IMR-90 (cell line): Measurements from ENCODE around the gene ST3GAL3. TPM values are rescaled to one million over a fixed set of nuclear protein-coding genes. Genes with fewer than 3 reads are reported as not detected.

Source experiments
- ATAC-seq: fragments of 200-7000 bp; cut with Tn5 transposase; 2 replicates; pipeline ENCODE4 v1.9.1; 2020; ENCODE audit warnings: low read depth, mild to moderate bottlenecking, moderate library complexity
- BruUV-seq: library from RNA; stranded (reverse); fragments of 400-500 nt; replicated peaks from 2 replicates; lab custom pipeline; 2021; lab: Mats Ljungman, UMichigan
- CTCF ChIA-PET: fragments of 300-600 bp; formaldehyde crosslinking; extraction: SDS; loops from one replicate; lab custom pipeline; 2021; ENCODE audit warnings: antibody characterized with exemption; lab: Yijun Ruan, JAX
- POLR2A ChIA-PET: fragments of 300-600 bp; sonication (Branson Sonifier 250); formaldehyde crosslinking; loops from one replicate; lab custom pipeline; 2022; ENCODE audit warnings: antibody characterized with exemption; ENCODE audit not compliant: unreplicated experiment; lab: Charles Lee
- DNase-seq: peaks from one replicate; pipeline ENCODE4 v3.0.0; 2013
- H2AFZ ChIP-seq: replicated peaks from 2 replicates; pipeline ENCODE3; 2013; ENCODE audit warnings: low read length, mild to moderate bottlenecking; ENCODE audit not compliant: poor library complexity
- H2AK5ac ChIP-seq: 2 replicates; pipeline ENCODE4 v1.6.1; 2013; ENCODE audit warnings: low read depth, low read length, inconsistent platforms
- H2AK9ac ChIP-seq: replicated peaks from 2 replicates; pipeline ENCODE3; 2013; ENCODE audit warnings: mild to moderate bottlenecking, low read depth, low read length, moderate library complexity; ENCODE audit not compliant: poor library complexity
- H2BK120ac ChIP-seq: 2 replicates; pipeline ENCODE4 v1.6.1; 2013; ENCODE audit warnings: low read depth, low read length, inconsistent platforms
- H2BK15ac ChIP-seq: 3 replicates; pipeline ENCODE4 v1.6.1; 2013; ENCODE audit warnings: low read depth, low read length, inconsistent platforms
- H2BK20ac ChIP-seq: 2 replicates; pipeline ENCODE4 v1.6.1; 2013; ENCODE audit warnings: low read depth, mild to moderate bottlenecking, inconsistent platforms, low read length, moderate library complexity
- H2BK5ac ChIP-seq: 2 replicates; pipeline ENCODE4 v1.6.1; 2013; ENCODE audit warnings: mild to moderate bottlenecking, low read depth, low read length, inconsistent platforms; ENCODE audit not compliant: poor library complexity, severe bottlenecking
- H3K14ac ChIP-seq: replicated peaks from 2 replicates; pipeline ENCODE4 v1.6.1; 2013; ENCODE audit warnings: low read depth, low read length, inconsistent platforms
- H3K18ac ChIP-seq: 2 replicates; pipeline ENCODE4 v1.6.1; 2013; ENCODE audit warnings: low read depth, low read length, control low read depth
- H3K23ac ChIP-seq: 2 replicates; pipeline ENCODE4 v1.6.1; 2013; ENCODE audit warnings: low read depth, low read length, inconsistent platforms
- H3K27ac ChIP-seq: 2 replicates; pipeline ENCODE4 v1.5.1; 2013; ENCODE audit warnings: mild to moderate bottlenecking, control low read depth, low read length; ENCODE audit not compliant: insufficient read depth
- H3K27me3 ChIP-seq: 2 replicates; pipeline ENCODE4 v1.6.1; 2013; ENCODE audit warnings: low read length; ENCODE audit not compliant: control insufficient read depth, insufficient read depth
- H3K36me3 ChIP-seq: 2 replicates; pipeline ENCODE4 v1.6.1; 2013; ENCODE audit warnings: low read length, mixed read lengths; ENCODE audit not compliant: control insufficient read depth, insufficient read depth
- H3K4ac ChIP-seq: 2 replicates; pipeline ENCODE4 v1.6.1; 2013; ENCODE audit warnings: low read depth, low read length, inconsistent platforms
- H3K4me1 ChIP-seq: 2 replicates; pipeline ENCODE4 v1.6.1; 2013; ENCODE audit warnings: low read length, mixed read lengths; ENCODE audit not compliant: control insufficient read depth, insufficient read depth
- H3K4me2 ChIP-seq: 2 replicates; pipeline ENCODE4 v1.6.1; 2013; ENCODE audit warnings: low read depth, mild to moderate bottlenecking, control low read depth, low read length, moderate library complexity
- H3K4me3 ChIP-seq: 2 replicates; pipeline ENCODE4 v1.5.1; 2013; ENCODE audit warnings: low read depth, mild to moderate bottlenecking, control low read depth, low read length, moderate library complexity; ENCODE audit not compliant: insufficient read depth
- H3K56ac ChIP-seq: 2 replicates; pipeline ENCODE4 v1.6.1; 2013; ENCODE audit warnings: low read length, inconsistent platforms; ENCODE audit not compliant: insufficient read depth; ENCODE audit errors: extremely low read depth
- H3K79me1 ChIP-seq, 2 experiments: 2 replicates each; pipeline ENCODE4 v1.6.1; 2013; ENCODE audit warnings: low read length in 2 of 2, inconsistent platforms in 1 of 2, low read depth in 1 of 2
- H3K9ac ChIP-seq: 2 replicates; pipeline ENCODE4 v1.6.1; 2013; ENCODE audit warnings: low read depth, low read length, control low read depth
- H3K9me1 ChIP-seq: 2 replicates; pipeline ENCODE4 v1.6.1; 2013; ENCODE audit warnings: low read length, inconsistent platforms; ENCODE audit not compliant: insufficient read depth
- H3K9me3 ChIP-seq: 2 replicates; pipeline ENCODE4 v1.6.1; 2013; ENCODE audit warnings: low read length; ENCODE audit not compliant: control insufficient read depth, insufficient read depth
- H4K20me1 ChIP-seq: 2 replicates; pipeline ENCODE4 v1.6.1; 2013; ENCODE audit warnings: low read length, inconsistent platforms; ENCODE audit not compliant: insufficient read depth
- H4K5ac ChIP-seq: 2 replicates; pipeline ENCODE4 v1.6.1; 2013; ENCODE audit warnings: mild to moderate bottlenecking, low read depth, low read length, control low read depth
- H4K8ac ChIP-seq, 2 experiments: 2 replicates each; pipeline ENCODE4 v1.6.1; 2013; ENCODE audit warnings: low read depth in 2 of 2, low read length in 2 of 2, control low read depth in 1 of 2, inconsistent platforms in 1 of 2
- H4K91ac ChIP-seq: 2 replicates; pipeline ENCODE4 v1.6.1; 2013; ENCODE audit warnings: low read depth, low read length, inconsistent platforms; ENCODE audit not compliant: insufficient read depth
- BHLHE40 ChIP-seq: fragments of 150-350 bp; IDR thresholded peaks from 2 replicates; pipeline ENCODE4 v1.6.1; 2016; ENCODE audit warnings: mild to moderate bottlenecking, low read depth, low read length
- CEBPB ChIP-seq: IDR thresholded peaks from 2 replicates; pipeline ENCODE4 v1.6.1; 2012; ENCODE audit warnings: low read depth, low read length, improper control_type of control experiment
- CHD1 ChIP-seq: IDR thresholded peaks from 2 replicates; pipeline ENCODE4 v1.6.1; 2012; ENCODE audit warnings: low read depth, low read length, improper control_type of control experiment
- ELK1 ChIP-seq: fragments of 150-350 bp; IDR thresholded peaks from 2 replicates; pipeline ENCODE4 v1.6.1; 2016; ENCODE audit warnings: low read depth, mild to moderate bottlenecking, low read length, moderate library complexity, borderline replicate concordance
- FOS ChIP-seq: fragments of 150-350 bp; IDR thresholded peaks from 2 replicates; pipeline ENCODE4 v1.6.1; 2016; ENCODE audit warnings: low read depth, low read length
- MAFK ChIP-seq: IDR thresholded peaks from 2 replicates; pipeline ENCODE4 v1.6.1; 2012; ENCODE audit warnings: low read depth, low read length, improper control_type of control experiment
- MAZ ChIP-seq: IDR thresholded peaks from 2 replicates; pipeline ENCODE4 v1.6.1; 2012; ENCODE audit warnings: low read depth, mild to moderate bottlenecking, low read length, improper control_type of control experiment, moderate library complexity, borderline replicate concordance
- MXI1 ChIP-seq: IDR thresholded peaks from 2 replicates; pipeline ENCODE4 v1.6.1; 2012; ENCODE audit warnings: low read depth, mild to moderate bottlenecking, low read length, moderate library complexity, borderline replicate concordance
- NFE2L2 ChIP-seq: fragments of 150-350 bp; IDR thresholded peaks from 2 replicates; pipeline ENCODE4 v1.6.1; 2016; ENCODE audit warnings: low read depth, mild to moderate bottlenecking, low read length
- POLR2A ChIP-seq: IDR thresholded peaks from 2 replicates; pipeline ENCODE4 v1.6.1; 2012; ENCODE audit warnings: mild to moderate bottlenecking, low read depth, low read length
- RAD21 ChIP-seq: IDR thresholded peaks from 2 replicates; pipeline ENCODE4 v1.6.1; 2012; ENCODE audit warnings: low read length, improper control_type of control experiment
- RCOR1 ChIP-seq: IDR thresholded peaks from 2 replicates; pipeline ENCODE4 v1.6.1; 2012; ENCODE audit warnings: mild to moderate bottlenecking, low read length, improper control_type of control experiment; ENCODE audit not compliant: insufficient replicate concordance
- RFX5 ChIP-seq: IDR thresholded peaks from 2 replicates; pipeline ENCODE4 v1.8.0; 2012; ENCODE audit warnings: low read depth, mild to moderate bottlenecking, low read length, moderate library complexity
- SMC3 ChIP-seq: fragments of 150-350 bp; IDR thresholded peaks from 2 replicates; pipeline ENCODE4 v1.6.1; 2016; ENCODE audit warnings: low read depth, mild to moderate bottlenecking, antibody characterized with exemption, low read length, moderate library complexity
- USF2 ChIP-seq: fragments of 150-350 bp; IDR thresholded peaks from 2 replicates; pipeline ENCODE4 v1.6.1; 2017; ENCODE audit warnings: mild to moderate bottlenecking, antibody characterized with exemption, low read length, low read depth
- WGBS, 2 experiments: methylation state at CpG; one replicate each; pipeline versions ENCODE4 v1.1.5 to v1.1.7; 2013; ENCODE audit warnings: missing lambda C conversion rate in 2 of 2; ENCODE audit not compliant: insufficient read length in 1 of 2; ENCODE audit errors: extremely low coverage in 2 of 2; 5-methylcytosine and 5-hydroxymethylcytosine counted together
- dilution Hi-C: fragments of 300-500 bp; cut with HindIII; formaldehyde crosslinking; loops from one replicate; pipeline ENCODE4 v1.14.3; 2018; ENCODE audit warnings: low sequenced_read_pairs; ENCODE audit not compliant: unreplicated experiment
- in situ Hi-C: fragments of 300-500 bp; cut with MboI; formaldehyde crosslinking; loops from 3 replicates; pipeline ENCODE4 v1.14.3; 2019; ENCODE audit warnings: low sequenced_read_pairs, inconsistent platforms, mixed read lengths
- intact Hi-C: fragments of 100-400 bp; cut with micrococcal nuclease; formaldehyde crosslinking; loops from 2 replicates; pipeline ENCODE4 v1.10.0; 2022
- polyA plus RNA-seq, 3 experiments: library from polyadenylated mRNA; depleted of rRNA; stranded (reverse); fragments of >200 nt; gene quantifications; 2 replicates each; pipeline ENCODE4 v1.2.3, GENCODE V29; 2012; ENCODE audit warnings: low replicate concordance in 1 of 3
- total RNA-seq: library from RNA; depleted of rRNA; stranded (reverse); fragments of >200 nt; gene quantifications from 2 replicates; pipeline ENCODE4 v1.2.3, GENCODE V29; 2012
- TF ChIP-seq, protein P1 (sequence below): conservative IDR thresholded peaks from 2 replicates; pipeline ENCODE4 v1.5.1; 2012; ENCODE audit warnings: mild to moderate bottlenecking, low read depth, low read length, improper control_type of control experiment

Gene ST3GAL3
- total and polyA plus RNA-seq, 2 of the 4 experiments (the other 2 are of a cell fraction): 12.0 to 14.8 TPM

DNA sequence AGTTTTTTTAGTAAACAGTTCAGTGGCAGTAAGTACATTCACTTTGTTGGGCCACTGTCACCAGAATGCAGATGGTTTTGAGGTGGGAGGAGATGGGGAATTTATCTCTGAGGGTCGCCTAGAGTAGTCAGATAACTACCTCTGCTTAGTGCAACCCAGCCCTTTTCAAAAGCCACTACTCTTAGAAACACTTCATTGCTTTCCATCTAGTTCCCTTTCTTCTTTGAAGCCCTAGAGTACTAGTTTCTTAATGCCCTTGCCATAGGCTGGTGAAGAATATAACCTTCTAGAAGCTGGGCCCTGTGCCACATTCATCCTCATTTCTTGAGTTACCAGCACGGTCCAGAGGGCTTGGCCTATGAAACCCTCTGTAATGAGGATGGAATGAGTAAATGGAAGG, 28.4 kb upstream of the ST3GAL3 start:
- no peak overlapping the region for H3K23ac ChIP-seq
- H2BK120ac ChIP-seq: no peak overlapping the region
- no peak overlapping the region for H3K4me3 ChIP-seq
- in situ Hi-C loops: no loop called here
- dilution Hi-C loops: no loop called here
- H3K9ac ChIP-seq: no peak overlapping the region
- H2AK5ac ChIP-seq: no peak overlapping the region
- H2BK15ac ChIP-seq: no peak overlapping the region
- H4K8ac ChIP-seq: no peak overlapping the region
- peaks cover 16% of the 10 kb centered on the region; the same call in 1 of the 2 replicates for H4K20me1 ChIP-seq
- no peaks in the 10 kb centered on the region for H3K27me3 ChIP-seq
- intact Hi-C loops: no loop called here
- no peak overlapping the region for H3K27ac ChIP-seq
- no peak; the same call in 1 of the 2 replicates for ATAC-seq
- H2AFZ ChIP-seq: no peak overlapping the region
- no peak overlapping the region for H4K5ac ChIP-seq
- no peak for TF ChIP-seq FOS
- no peak for TF ChIP-seq ELK1
- no peak for TF ChIP-seq RCOR1
- TF ChIP-seq, protein P1, sequence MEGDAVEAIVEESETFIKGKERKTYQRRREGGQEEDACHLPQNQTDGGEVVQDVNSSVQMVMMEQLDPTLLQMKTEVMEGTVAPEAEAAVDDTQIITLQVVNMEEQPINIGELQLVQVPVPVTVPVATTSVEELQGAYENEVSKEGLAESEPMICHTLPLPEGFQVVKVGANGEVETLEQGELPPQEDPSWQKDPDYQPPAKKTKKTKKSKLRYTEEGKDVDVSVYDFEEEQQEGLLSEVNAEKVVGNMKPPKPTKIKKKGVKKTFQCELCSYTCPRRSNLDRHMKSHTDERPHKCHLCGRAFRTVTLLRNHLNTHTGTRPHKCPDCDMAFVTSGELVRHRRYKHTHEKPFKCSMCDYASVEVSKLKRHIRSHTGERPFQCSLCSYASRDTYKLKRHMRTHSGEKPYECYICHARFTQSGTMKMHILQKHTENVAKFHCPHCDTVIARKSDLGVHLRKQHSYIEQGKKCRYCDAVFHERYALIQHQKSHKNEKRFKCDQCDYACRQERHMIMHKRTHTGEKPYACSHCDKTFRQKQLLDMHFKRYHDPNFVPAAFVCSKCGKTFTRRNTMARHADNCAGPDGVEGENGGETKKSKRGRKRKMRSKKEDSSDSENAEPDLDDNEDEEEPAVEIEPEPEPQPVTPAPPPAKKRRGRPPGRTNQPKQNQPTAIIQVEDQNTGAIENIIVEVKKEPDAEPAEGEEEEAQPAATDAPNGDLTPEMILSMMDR: no peak
- TF ChIP-seq MXI1: no peak
- TF ChIP-seq NFE2L2: no peak
- no peak for TF ChIP-seq MAFK
- TF ChIP-seq CHD1: no peak
- TF ChIP-seq USF2: no peak
- TF ChIP-seq POLR2A: no peak
- no peak for TF ChIP-seq MAZ
- no peak for TF ChIP-seq SMC3
- TF ChIP-seq CEBPB: no peak
- no peak for TF ChIP-seq RFX5
- TF ChIP-seq RAD21: no peak
- TF ChIP-seq BHLHE40: no peak
- H3K4ac ChIP-seq: no peak overlapping the region
- H2AK9ac ChIP-seq: no peak overlapping the region
- POLR2A ChIA-PET: no interaction called here
- H3K4me2 ChIP-seq: no peak overlapping the region
- no peak for DNase-seq
- no peak overlapping the region for H3K56ac ChIP-seq
- H3K9me3 ChIP-seq: no peaks in the 10 kb centered on the region
- H3K4me1 ChIP-seq: no peaks in the 10 kb centered on the region
- H3K18ac ChIP-seq: no peak overlapping the region
- BruUV-seq: no TSS peak
- no peak overlapping the region for H4K91ac ChIP-seq
- CTCF ChIA-PET: interaction anchor here (0.7 kb wide), 1 partner anchor 39 kb away, joined by 3 read pairs; no protein-coding TSS in a partner anchor
- no peak overlapping the region; the same call in 1 of the 2 replicates for H3K14ac ChIP-seq
- no CpG with 5 or more reads among the region's 2 CpGs for WGBS, 2 experiments
- H3K79me1 ChIP-seq: peaks cover 42 to 59% of the 10 kb centered on the region in 2 experiments
- H3K9me1 ChIP-seq: peaks cover 19% of the 10 kb centered on the region; the same call in 1 of the 2 replicates
- H2BK5ac ChIP-seq: no peak overlapping the region
- H2BK20ac ChIP-seq: no peak overlapping the region
- peaks cover 56% of the 10 kb centered on the region for H3K36me3 ChIP-seq
